PFSK-1 (cell line): ENCODE results near the gene STRA8.

ENCODE experiments used
- FOXP2 ChIP-seq: optimal IDR thresholded peaks from 2 replicates; pipeline ENCODE3; 2011; ENCODE audit warnings: borderline replicate concordance, control low read depth, inconsistent platforms; ENCODE audit not compliant: insufficient read depth; ENCODE audit errors: extremely low read length, extremely low read depth
- POLR2AphosphoS5 ChIP-seq: IDR thresholded peaks from 2 replicates; pipeline ENCODE4 v1.6.1; 2012; ENCODE audit warnings: low read depth, mild to moderate bottlenecking, control low read depth, low read length, moderate library complexity
- SIN3A ChIP-seq: IDR thresholded peaks from 2 replicates; pipeline ENCODE4 v1.6.1; 2012; ENCODE audit warnings: mild to moderate bottlenecking, low read length, moderate library complexity, borderline replicate concordance; ENCODE audit not compliant: insufficient read depth
- TAF1 ChIP-seq: IDR thresholded peaks from 2 replicates; pipeline ENCODE4 v1.6.1; 2012; ENCODE audit warnings: low read length, control low read depth, borderline replicate concordance; ENCODE audit not compliant: insufficient read depth
- TF ChIP-seq, protein P1 (sequence below), 2 experiments: IDR thresholded peaks; 2 replicates each; pipeline versions ENCODE4 v1.6.1 to v1.8.0; 2011 to 2012; ENCODE audit warnings: low read depth in 2 of 2, low read length in 2 of 2, control low read depth in 1 of 2, inconsistent platforms in 1 of 2, mild to moderate bottlenecking in 1 of 2, moderate library complexity in 1 of 2; ENCODE audit not compliant: insufficient read depth in 1 of 2

The STRA8 gene

GRCh38 chr7:135197343-135197742, 36.3 kb upstream of the STRA8 start:
- TF ChIP-seq, protein P1, sequence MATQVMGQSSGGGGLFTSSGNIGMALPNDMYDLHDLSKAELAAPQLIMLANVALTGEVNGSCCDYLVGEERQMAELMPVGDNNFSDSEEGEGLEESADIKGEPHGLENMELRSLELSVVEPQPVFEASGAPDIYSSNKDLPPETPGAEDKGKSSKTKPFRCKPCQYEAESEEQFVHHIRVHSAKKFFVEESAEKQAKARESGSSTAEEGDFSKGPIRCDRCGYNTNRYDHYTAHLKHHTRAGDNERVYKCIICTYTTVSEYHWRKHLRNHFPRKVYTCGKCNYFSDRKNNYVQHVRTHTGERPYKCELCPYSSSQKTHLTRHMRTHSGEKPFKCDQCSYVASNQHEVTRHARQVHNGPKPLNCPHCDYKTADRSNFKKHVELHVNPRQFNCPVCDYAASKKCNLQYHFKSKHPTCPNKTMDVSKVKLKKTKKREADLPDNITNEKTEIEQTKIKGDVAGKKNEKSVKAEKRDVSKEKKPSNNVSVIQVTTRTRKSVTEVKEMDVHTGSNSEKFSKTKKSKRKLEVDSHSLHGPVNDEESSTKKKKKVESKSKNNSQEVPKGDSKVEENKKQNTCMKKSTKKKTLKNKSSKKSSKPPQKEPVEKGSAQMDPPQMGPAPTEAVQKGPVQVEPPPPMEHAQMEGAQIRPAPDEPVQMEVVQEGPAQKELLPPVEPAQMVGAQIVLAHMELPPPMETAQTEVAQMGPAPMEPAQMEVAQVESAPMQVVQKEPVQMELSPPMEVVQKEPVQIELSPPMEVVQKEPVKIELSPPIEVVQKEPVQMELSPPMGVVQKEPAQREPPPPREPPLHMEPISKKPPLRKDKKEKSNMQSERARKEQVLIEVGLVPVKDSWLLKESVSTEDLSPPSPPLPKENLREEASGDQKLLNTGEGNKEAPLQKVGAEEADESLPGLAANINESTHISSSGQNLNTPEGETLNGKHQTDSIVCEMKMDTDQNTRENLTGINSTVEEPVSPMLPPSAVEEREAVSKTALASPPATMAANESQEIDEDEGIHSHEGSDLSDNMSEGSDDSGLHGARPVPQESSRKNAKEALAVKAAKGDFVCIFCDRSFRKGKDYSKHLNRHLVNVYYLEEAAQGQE (IDR thresholded peaks at IDR 0.05; ENCODE audit: insufficient read depth in 1 of 2, low read depth in 2 of 2, low read length in 2 of 2) = no peak
- TF ChIP-seq POLR2AphosphoS5 = no peak
- TF ChIP-seq TAF1 = no peak
- no peak for TF ChIP-seq SIN3A
- TF ChIP-seq FOXP2 = no peak

GRCh38 chr7:135197906-135198655, 35.6 kb upstream of the STRA8 start:
- TF ChIP-seq, protein P1 (IDR thresholded peaks at IDR 0.05; ENCODE audit: insufficient read depth in 1 of 2, low read depth in 2 of 2, low read length in 2 of 2) = no peak
- TF ChIP-seq SIN3A (no peak), POLR2AphosphoS5 (no peak), TAF1 (no peak), FOXP2 (no peak)

DNA sequence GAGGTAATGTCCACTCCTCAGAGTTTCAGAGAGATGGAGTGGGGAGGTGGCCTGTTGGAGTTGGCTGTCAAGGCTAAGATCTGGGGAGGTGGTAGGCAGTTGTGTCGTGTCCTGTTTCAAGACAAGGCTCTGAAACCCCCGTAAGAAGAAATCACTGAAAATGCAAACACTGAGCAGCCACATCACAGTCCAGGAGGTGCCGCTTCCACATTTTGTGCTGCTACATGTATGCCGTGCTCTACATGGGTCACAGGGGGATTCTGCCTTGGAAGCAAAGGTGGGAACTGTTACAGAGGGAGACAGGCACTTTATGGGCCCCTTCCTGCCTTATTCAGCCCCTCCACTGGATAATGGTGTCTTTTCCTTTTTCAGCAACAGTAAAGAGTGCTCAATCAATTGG, 34.2 kb upstream of the STRA8 start:
- TF ChIP-seq, protein P1 (IDR thresholded peaks at IDR 0.05; ENCODE audit: insufficient read depth in 1 of 2, low read depth in 2 of 2, low read length in 2 of 2) = no peak
- TF ChIP-seq TAF1 (no peak), SIN3A (no peak), FOXP2 (no peak), POLR2AphosphoS5 (no peak)

- TF ChIP-seq SIN3A = no peak
- TF ChIP-seq TAF1 = no peak
Observed at GRCh38 chr7:135200821-135201331, 32.8 kb upstream of the STRA8 start.

GRCh38 chr7:135201350-135201749, 32.3 kb upstream of the STRA8 start:
- TF ChIP-seq POLR2AphosphoS5 = no peak
- TF ChIP-seq FOXP2 = no peak
- TF ChIP-seq SIN3A = no peak

GRCh38 chr7:135204341-135204749, 29.3 kb upstream of the STRA8 start:
- no peak for TF ChIP-seq TAF1
- TF ChIP-seq, protein P1 (IDR thresholded peaks at IDR 0.05; ENCODE audit: insufficient read depth in 1 of 2, low read depth in 2 of 2, low read length in 2 of 2) = no peak
- no peak for TF ChIP-seq POLR2AphosphoS5
